HG02852 (cell line): Measurements from ENCODE around the gene LEMD2.

ENCODE experiments used
- ATAC-seq: cut with Tn5 transposase; IDR thresholded peaks from one replicate; pipeline ENCODE4 v1.9.1; 2021; ENCODE audit warnings: mild to moderate bottlenecking, moderate library complexity; ENCODE audit not compliant: unreplicated experiment

The LEMD2 gene

GRCh38 chr6:33797626-33798342 is 8.9 kb upstream of the LEMD2 start:
- no peak for ATAC-seq

DNA sequence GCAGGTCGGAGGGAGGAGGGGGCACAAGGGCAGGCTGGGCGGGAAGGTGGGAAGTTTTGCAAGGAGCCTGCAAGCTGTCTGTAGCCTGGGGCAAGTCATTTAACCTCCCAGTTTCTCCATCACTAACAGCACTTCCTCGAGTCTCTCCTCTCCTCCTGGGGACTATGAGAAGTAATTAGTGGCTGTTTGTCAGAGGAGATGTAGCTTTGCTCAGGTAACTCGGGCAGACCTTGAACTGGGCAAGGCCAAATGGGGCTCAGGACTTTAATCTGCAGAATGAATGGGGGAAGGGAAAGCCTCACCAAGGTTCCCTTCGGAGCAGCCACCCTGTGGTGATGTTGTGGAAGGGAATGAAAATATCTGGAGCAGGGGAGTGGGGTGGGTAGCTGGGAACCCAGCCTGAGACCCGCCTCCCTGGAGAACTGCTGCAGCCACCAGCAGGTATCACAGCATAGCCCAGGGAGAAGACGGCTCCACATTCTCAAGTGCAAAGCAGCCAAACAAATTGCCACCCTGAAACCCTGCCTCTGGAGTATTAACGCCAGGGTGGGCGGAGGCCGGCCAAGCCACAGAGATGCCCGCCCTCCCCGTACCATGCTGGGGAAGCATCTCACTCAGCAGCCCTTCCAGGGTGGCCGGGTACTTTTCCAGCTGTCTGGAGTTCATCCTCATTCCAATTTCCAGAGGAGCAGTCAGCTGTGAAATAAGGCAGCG is 6.1 kb upstream of the LEMD2 start:
- ATAC-seq: no peak

- no peak for ATAC-seq
Measured at GRCh38 chr6:33792981-33793380, 4.1 kb upstream of the LEMD2 start.

GRCh38 chr6:33791620-33792019 is 2.7 kb upstream of the LEMD2 start:
- ATAC-seq: no peak

DNA sequence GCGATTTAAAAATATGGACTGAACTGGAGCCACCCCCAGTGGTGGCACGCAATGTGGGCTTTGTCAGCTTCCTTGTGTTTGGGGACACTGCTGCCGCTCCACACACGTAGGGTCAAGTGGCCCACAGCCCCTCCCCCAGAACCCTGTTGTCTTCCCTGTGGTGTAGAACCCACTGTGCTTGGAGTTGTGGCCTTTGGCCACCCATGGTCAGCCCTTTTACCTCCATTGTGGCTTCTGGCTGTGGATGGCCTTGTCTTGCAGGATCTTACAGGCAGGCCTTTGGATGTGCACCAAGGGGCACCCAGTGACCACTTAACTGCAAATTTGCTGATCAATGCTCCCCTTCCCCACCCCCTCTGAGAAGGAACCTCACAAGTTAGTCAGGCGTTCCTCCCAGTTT is 2.0 kb upstream of the LEMD2 start:
- no peak for ATAC-seq

GRCh38 chr6:33790379-33790778 is 1.4 kb upstream of the LEMD2 start:
- ATAC-seq: no peak

GRCh38 chr6:33789550-33789895 is 593 bp upstream of the LEMD2 start:
- no peak for ATAC-seq

- ATAC-seq: peak; percentile 47
Measured at GRCh38 chr6:33787954-33788693, 806 bp downstream of the LEMD2 start.

- ATAC-seq: no peak
Measured at GRCh38 chr6:33787346-33787953, 1.5 kb downstream of the LEMD2 start.

DNA sequence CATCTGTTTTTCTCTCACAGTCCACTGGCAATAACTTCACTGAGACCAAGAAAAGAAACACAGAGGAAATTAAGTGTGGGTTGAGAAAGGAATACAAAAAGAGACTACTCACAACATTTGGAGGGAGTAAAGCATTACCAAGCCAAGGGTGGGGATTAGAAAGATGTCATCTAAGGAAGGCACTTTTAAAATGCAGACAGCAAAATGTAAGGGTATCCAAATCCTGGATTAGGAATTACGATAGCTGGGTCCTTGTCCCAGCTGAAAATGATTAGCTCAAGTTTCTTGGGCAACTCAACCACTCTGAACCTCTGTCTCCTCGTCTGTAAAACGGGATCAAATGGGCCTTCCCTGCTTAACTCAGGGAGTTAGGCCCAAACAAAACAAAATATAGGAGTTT is 2.2 kb downstream of the LEMD2 start:
- ATAC-seq: no peak

DNA sequence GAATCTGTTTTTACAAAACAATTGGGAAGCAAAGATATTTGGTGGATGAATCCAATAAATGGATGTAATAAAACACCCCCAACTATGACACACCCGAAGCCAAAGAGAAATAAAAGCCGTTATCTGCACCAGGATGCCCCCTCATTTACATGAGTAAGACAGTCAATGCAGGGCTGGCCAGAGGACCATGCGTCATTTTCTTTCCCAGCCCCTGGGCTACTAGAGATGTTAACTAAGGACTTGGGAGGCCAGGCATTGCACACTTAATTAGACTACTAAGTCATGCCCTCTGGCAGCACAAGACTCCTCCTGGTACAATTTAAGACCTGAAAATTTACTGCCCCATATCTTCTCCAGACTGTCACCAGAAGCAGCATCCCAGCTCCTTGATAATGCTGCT is 3.2 kb downstream of the LEMD2 start:
- ATAC-seq: no peak

DNA sequence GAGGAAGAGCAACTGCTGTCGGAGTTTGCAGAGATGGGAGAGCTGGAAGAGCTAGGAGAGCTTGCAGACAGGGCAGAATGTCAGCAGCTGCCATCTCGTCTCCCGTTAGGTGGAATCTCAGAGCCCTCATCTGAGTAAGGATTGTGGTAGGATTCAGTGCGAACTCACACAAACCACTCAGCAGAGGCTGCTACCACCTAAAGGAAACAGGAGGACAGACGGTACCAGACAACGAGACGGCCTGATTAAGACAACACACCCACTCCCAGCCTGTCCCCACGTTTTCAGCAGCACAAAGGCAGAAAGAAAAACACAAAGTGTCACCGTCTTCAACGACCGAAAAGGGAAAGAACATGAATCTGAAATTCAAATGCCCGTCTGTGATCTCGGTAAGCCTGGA is 4.1 kb downstream of the LEMD2 start:
- ATAC-seq: no peak

GRCh38 chr6:33783781-33784520 is 5.0 kb downstream of the LEMD2 start:
- ATAC-seq: no peak

- ATAC-seq: no peak
Measured at GRCh38 chr6:33782561-33782960, 6.4 kb downstream of the LEMD2 start.

- ATAC-seq: no peak
Measured at GRCh38 chr6:33781131-33781975, 7.6 kb downstream of the LEMD2 start.

GRCh38 chr6:33779895-33780294 is 9.0 kb downstream of the LEMD2 start:
- no peak for ATAC-seq

GRCh38 chr6:33779290-33779689 is 9.6 kb downstream of the LEMD2 start:
- ATAC-seq: no peak

GRCh38 chr6:33778444-33779121 is 10.3 kb downstream of the LEMD2 start:
- ATAC-seq: no peak
